Measurements from ENCODE around the gene TBXAS1. TPM values are rescaled to one million over a fixed set of nuclear protein-coding genes. Genes with fewer than 3 reads are reported as not detected.

TBXAS1 gene
- polyA plus RNA-seq, 1 donor from 2014 or later, result 0.93 TPM

DNA sequence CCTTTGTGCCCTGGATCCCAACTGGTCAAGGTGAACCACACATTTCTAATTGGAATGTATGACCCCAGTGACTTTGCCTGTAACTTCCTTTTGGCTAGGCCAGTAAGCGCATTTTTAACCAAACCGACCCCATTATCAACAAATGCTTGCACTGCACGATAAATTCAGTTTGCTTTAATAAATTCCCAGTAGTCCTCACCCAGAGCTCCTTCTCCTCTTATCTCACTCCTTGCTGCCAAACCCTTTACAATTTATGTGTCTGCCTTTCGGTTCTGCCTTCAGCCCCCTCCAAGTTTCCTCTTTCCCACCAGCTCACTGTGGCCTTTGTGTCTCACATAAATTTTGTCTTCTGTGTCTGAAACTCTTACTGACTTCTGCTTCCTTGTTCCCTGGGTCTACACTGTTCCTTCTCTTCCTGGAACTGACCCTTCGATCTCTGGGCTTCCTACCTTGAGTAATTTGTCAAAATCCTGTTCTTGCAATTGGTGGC, 59.0 kb downstream of the TBXAS1 start:
- H3K36me3 ChIP-seq (ENCODE audit: insufficient read depth, low read length), result no peaks in the 10 kb centered on the region
- no peak for TF ChIP-seq RAD21 (conservative IDR thresholded peaks at IDR 0.05)
- no peak for TF ChIP-seq MXI1 (conservative IDR thresholded peaks at IDR 0.05; ENCODE audit: poor library complexity, severe bottlenecking)
- TF ChIP-seq POLR2AphosphoS5 (IDR thresholded peaks at IDR 0.05), result no peak
- TF ChIP-seq, protein P1, sequence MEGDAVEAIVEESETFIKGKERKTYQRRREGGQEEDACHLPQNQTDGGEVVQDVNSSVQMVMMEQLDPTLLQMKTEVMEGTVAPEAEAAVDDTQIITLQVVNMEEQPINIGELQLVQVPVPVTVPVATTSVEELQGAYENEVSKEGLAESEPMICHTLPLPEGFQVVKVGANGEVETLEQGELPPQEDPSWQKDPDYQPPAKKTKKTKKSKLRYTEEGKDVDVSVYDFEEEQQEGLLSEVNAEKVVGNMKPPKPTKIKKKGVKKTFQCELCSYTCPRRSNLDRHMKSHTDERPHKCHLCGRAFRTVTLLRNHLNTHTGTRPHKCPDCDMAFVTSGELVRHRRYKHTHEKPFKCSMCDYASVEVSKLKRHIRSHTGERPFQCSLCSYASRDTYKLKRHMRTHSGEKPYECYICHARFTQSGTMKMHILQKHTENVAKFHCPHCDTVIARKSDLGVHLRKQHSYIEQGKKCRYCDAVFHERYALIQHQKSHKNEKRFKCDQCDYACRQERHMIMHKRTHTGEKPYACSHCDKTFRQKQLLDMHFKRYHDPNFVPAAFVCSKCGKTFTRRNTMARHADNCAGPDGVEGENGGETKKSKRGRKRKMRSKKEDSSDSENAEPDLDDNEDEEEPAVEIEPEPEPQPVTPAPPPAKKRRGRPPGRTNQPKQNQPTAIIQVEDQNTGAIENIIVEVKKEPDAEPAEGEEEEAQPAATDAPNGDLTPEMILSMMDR (IDR thresholded peaks at IDR 0.05; ENCODE audit: poor library complexity, severe bottlenecking), result no peak
- TF ChIP-seq, protein P2, sequence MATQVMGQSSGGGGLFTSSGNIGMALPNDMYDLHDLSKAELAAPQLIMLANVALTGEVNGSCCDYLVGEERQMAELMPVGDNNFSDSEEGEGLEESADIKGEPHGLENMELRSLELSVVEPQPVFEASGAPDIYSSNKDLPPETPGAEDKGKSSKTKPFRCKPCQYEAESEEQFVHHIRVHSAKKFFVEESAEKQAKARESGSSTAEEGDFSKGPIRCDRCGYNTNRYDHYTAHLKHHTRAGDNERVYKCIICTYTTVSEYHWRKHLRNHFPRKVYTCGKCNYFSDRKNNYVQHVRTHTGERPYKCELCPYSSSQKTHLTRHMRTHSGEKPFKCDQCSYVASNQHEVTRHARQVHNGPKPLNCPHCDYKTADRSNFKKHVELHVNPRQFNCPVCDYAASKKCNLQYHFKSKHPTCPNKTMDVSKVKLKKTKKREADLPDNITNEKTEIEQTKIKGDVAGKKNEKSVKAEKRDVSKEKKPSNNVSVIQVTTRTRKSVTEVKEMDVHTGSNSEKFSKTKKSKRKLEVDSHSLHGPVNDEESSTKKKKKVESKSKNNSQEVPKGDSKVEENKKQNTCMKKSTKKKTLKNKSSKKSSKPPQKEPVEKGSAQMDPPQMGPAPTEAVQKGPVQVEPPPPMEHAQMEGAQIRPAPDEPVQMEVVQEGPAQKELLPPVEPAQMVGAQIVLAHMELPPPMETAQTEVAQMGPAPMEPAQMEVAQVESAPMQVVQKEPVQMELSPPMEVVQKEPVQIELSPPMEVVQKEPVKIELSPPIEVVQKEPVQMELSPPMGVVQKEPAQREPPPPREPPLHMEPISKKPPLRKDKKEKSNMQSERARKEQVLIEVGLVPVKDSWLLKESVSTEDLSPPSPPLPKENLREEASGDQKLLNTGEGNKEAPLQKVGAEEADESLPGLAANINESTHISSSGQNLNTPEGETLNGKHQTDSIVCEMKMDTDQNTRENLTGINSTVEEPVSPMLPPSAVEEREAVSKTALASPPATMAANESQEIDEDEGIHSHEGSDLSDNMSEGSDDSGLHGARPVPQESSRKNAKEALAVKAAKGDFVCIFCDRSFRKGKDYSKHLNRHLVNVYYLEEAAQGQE (IDR thresholded peaks at IDR 0.05; ENCODE audit: borderline replicate concordance), result no peak
- TF ChIP-seq EP300 (conservative IDR thresholded peaks at IDR 0.05; ENCODE audit: poor library complexity, severe bottlenecking), result no peak
- TF ChIP-seq EZH2 (IDR thresholded peaks at IDR 0.05; ENCODE audit: borderline replicate concordance, insufficient read depth, low read length, poor library complexity, severe bottlenecking), result no peak
- no peak for TF ChIP-seq SMC3 (conservative IDR thresholded peaks at IDR 0.05; ENCODE audit: poor library complexity)
- no peak for TF ChIP-seq TAF1 (IDR thresholded peaks at IDR 0.05; ENCODE audit: low read depth)
- H3K9me3 ChIP-seq (ENCODE audit: low read length), result no peaks in the 10 kb centered on the region
- H3K27me3 ChIP-seq (ENCODE audit: insufficient read depth, low read depth, low read length), result no peaks in the 10 kb centered on the region
- no peak overlapping the region for H3K4me3 ChIP-seq (ENCODE audit: low read length)
- H3K9ac ChIP-seq (ENCODE audit: low read length), result no peak overlapping the region
- H4K20me1 ChIP-seq (ENCODE audit: insufficient read depth), result no peaks in the 10 kb centered on the region
- no peak overlapping the region for H3K27ac ChIP-seq (ENCODE audit: low read length)
- H2AFZ ChIP-seq (ENCODE audit: low read depth, low read length), result no peak overlapping the region
- H3F3A ChIP-seq (ENCODE audit: insufficient read depth, low read length, poor library complexity, severe bottlenecking), result no peaks in the 10 kb centered on the region
- no peaks in the 10 kb centered on the region for H3K9me2 ChIP-seq (ENCODE audit: insufficient read depth, low read length)
- no peak overlapping the region for H3K4me2 ChIP-seq (ENCODE audit: low read length)
- H3K79me2 ChIP-seq (replicated peaks; ENCODE audit: insufficient read depth, low read length), result no peaks in the 10 kb centered on the region

DNA sequence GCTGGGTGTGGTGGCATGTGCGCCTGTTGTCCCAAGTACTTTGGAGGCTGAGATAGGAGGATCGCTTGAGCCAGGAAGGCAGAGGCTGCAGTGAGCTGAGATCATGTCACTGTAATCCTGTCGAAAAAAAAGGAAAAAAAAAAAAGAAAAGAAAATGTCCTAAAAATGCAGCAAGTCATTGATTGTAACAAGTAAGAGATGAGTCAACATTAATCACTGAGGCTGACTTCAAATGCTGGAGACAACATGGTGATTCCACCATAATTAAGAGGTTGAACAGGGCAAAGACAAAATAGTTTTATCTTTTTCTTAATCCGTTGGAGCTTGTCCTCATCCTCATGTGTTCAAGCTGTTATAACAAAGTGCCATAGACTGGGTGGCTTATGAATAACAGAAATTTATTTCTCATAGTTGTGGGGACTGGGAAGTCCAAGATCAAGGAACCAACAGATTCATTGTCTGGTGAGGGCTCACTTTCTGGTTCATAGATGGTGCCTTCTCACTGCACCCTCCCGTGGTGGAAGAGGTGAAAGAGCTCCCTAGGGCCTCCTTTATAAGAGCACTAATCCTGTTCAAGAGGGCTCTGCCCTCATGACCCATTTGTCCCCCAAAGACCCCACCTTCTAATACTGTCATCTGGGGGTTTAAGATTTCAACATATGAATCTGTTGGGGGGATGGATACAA, 60.3 kb downstream of the TBXAS1 start:
- Histone ChIP-seq H3F3A (ENCODE audit: insufficient read depth, low read length, poor library complexity, severe bottlenecking) (no peaks in the 10 kb centered on the region), H2AFZ (ENCODE audit: low read depth, low read length) (no peak overlapping the region), H3K4me2 (ENCODE audit: low read length) (no peak overlapping the region), H3K9ac (ENCODE audit: low read length) (no peak overlapping the region), H3K36me3 (ENCODE audit: insufficient read depth, low read length) (no peaks in the 10 kb centered on the region), H3K4me3 (ENCODE audit: low read length) (no peak overlapping the region), H3K79me2 (replicated peaks; ENCODE audit: insufficient read depth, low read length) (no peaks in the 10 kb centered on the region), H4K20me1 (ENCODE audit: insufficient read depth) (no peaks in the 10 kb centered on the region), H3K27me3 (ENCODE audit: insufficient read depth, low read depth, low read length) (no peaks in the 10 kb centered on the region), H3K9me2 (ENCODE audit: insufficient read depth, low read length) (no peaks in the 10 kb centered on the region), H3K9me3 (ENCODE audit: low read length) (no peaks in the 10 kb centered on the region), H3K27ac (ENCODE audit: low read length) (no peak overlapping the region)
- TF ChIP-seq MXI1 (conservative IDR thresholded peaks at IDR 0.05; ENCODE audit: poor library complexity, severe bottlenecking) (no peak), RAD21 (conservative IDR thresholded peaks at IDR 0.05) (no peak), SMC3 (conservative IDR thresholded peaks at IDR 0.05; ENCODE audit: poor library complexity) (no peak), POLR2AphosphoS5 (IDR thresholded peaks at IDR 0.05) (no peak), TAF1 (IDR thresholded peaks at IDR 0.05; ENCODE audit: low read depth) (no peak), EP300 (conservative IDR thresholded peaks at IDR 0.05; ENCODE audit: poor library complexity, severe bottlenecking) (no peak), EZH2 (IDR thresholded peaks at IDR 0.05; ENCODE audit: borderline replicate concordance, insufficient read depth, low read length, poor library complexity, severe bottlenecking) (no peak)
- TF ChIP-seq, protein P2 (IDR thresholded peaks at IDR 0.05; ENCODE audit: borderline replicate concordance), result no peak
- TF ChIP-seq, protein P1 (IDR thresholded peaks at IDR 0.05; ENCODE audit: poor library complexity, severe bottlenecking), result no peak

Measured in neural cell (in vitro differentiated cells).